ENCODE data around the gene MAST4. TPM values are rescaled to one million over a fixed set of nuclear protein-coding genes. Genes with fewer than 3 reads are reported as not detected.

MAST4 gene
- total and polyA plus RNA-seq, 2 donors, result 12.9 to 69.1 TPM

- WGBS, result 97% methylated on average over 2 of the region's 2 CpGs
- Histone ChIP-seq H3K4me1 (ENCODE audit: insufficient read depth) (no peaks in the 10 kb centered on the region), H3K4me3 (ENCODE audit: low read depth, low read length) (no peak overlapping the region), H3K36me3 (ENCODE audit: insufficient read depth) (peaks cover 2% of the 10 kb centered on the region), H3K27ac (ENCODE audit: low read depth) (no peak overlapping the region)
- DNase-seq (ENCODE audit: extremely low spot score), result no peak
Measured at GRCh38 chr5:67143549-67143948, 547.4 kb downstream of the MAST4 start.

GRCh38 chr5:67144183-67144639 is 548.0 kb downstream of the MAST4 start:
- Histone ChIP-seq H3K4me1 (ENCODE audit: insufficient read depth) (no peaks in the 10 kb centered on the region), H3K36me3 (ENCODE audit: insufficient read depth) (peaks cover 2% of the 10 kb centered on the region), H3K4me3 (ENCODE audit: low read depth, low read length) (no peak overlapping the region), H3K27ac (ENCODE audit: low read depth) (no peak overlapping the region)
- WGBS, result 97% methylated on average over 2 of the region's 2 CpGs
- no peak for DNase-seq (ENCODE audit: extremely low spot score)

- WGBS, result 80% methylated on average over 1 of the region's 1 CpG
- DNase-seq (ENCODE audit: extremely low spot score), result no peak
- Histone ChIP-seq H3K4me1 (ENCODE audit: insufficient read depth) (no peaks in the 10 kb centered on the region), H3K27ac (ENCODE audit: low read depth) (no peak overlapping the region), H3K36me3 (ENCODE audit: insufficient read depth) (peaks cover 2% of the 10 kb centered on the region), H3K4me3 (ENCODE audit: low read depth, low read length) (no peak overlapping the region)
Measured at GRCh38 chr5:67146574-67146973, 550.4 kb downstream of the MAST4 start.

- Histone ChIP-seq H3K27ac (ENCODE audit: low read depth) (no peak overlapping the region), H3K4me1 (ENCODE audit: insufficient read depth) (no peaks in the 10 kb centered on the region), H3K36me3 (ENCODE audit: insufficient read depth) (peaks cover 2% of the 10 kb centered on the region), H3K4me3 (ENCODE audit: low read depth, low read length) (no peak overlapping the region)
- 91% methylated on average over 4 of the region's 4 CpGs for WGBS
- DNase-seq (ENCODE audit: extremely low spot score), result no peak
Measured at GRCh38 chr5:67146981-67147380, 550.8 kb downstream of the MAST4 start.

- DNase-seq (ENCODE audit: extremely low spot score), result no peak
- H3K27ac ChIP-seq (ENCODE audit: low read depth), result no peak overlapping the region
- H3K4me3 ChIP-seq (ENCODE audit: low read depth, low read length), result no peak overlapping the region
- no peaks in the 10 kb centered on the region for H3K4me1 ChIP-seq (ENCODE audit: insufficient read depth)
- 98% methylated on average over 3 of the region's 3 CpGs for WGBS
- peaks cover 2% of the 10 kb centered on the region for H3K36me3 ChIP-seq (ENCODE audit: insufficient read depth)
Measured at GRCh38 chr5:67147760-67148159, 551.6 kb downstream of the MAST4 start.

- DNase-seq (ENCODE audit: extremely low spot score), result no peak
- Histone ChIP-seq H3K4me1 (ENCODE audit: insufficient read depth) (no peaks in the 10 kb centered on the region), H3K36me3 (ENCODE audit: insufficient read depth) (peaks cover under 1% of the 10 kb centered on the region), H3K27ac (ENCODE audit: low read depth) (no peak overlapping the region), H3K4me3 (ENCODE audit: low read depth, low read length) (peak overlapping the region; percentile 8)
- WGBS, result 40% methylated on average over 14 of the region's 14 CpGs
Measured at GRCh38 chr5:67149057-67149950, 553.1 kb downstream of the MAST4 start.

GRCh38 chr5:67149951-67150523 is 553.8 kb downstream of the MAST4 start:
- no peak overlapping the region for H3K4me3 ChIP-seq (ENCODE audit: low read depth, low read length)
- no peaks in the 10 kb centered on the region for H3K36me3 ChIP-seq (ENCODE audit: insufficient read depth)
- no peak overlapping the region for H3K27ac ChIP-seq (ENCODE audit: low read depth)

GRCh38 chr5:67152400-67152799 is 556.2 kb downstream of the MAST4 start:
- Histone ChIP-seq H3K4me3 (ENCODE audit: low read depth, low read length) (no peak overlapping the region), H3K4me1 (ENCODE audit: insufficient read depth) (no peaks in the 10 kb centered on the region), H3K36me3 (ENCODE audit: insufficient read depth) (no peaks in the 10 kb centered on the region), H3K27ac (ENCODE audit: low read depth) (no peak overlapping the region)
- 93% methylated on average over 6 of the region's 6 CpGs for WGBS
- DNase-seq (ENCODE audit: extremely low spot score), result no peak

More at GRCh38 chr5:67149951-67150523, 553.8 kb downstream of the MAST4 start:
- DNase-seq (ENCODE audit: extremely low spot score), result no peak
- 61% methylated on average over 1 of the region's 1 CpG for WGBS
- H3K4me1 ChIP-seq (ENCODE audit: insufficient read depth), result no peaks in the 10 kb centered on the region

- H3K4me3 ChIP-seq (ENCODE audit: low read depth, low read length), result no peak overlapping the region
- DNase-seq (ENCODE audit: extremely low spot score), result no peak
- no peaks in the 10 kb centered on the region for H3K4me1 ChIP-seq (ENCODE audit: insufficient read depth)
- no peaks in the 10 kb centered on the region for H3K36me3 ChIP-seq (ENCODE audit: insufficient read depth)
- 83% methylated on average over 2 of the region's 2 CpGs for WGBS
- H3K27ac ChIP-seq (ENCODE audit: low read depth), result no peak overlapping the region
Measured at GRCh38 chr5:67153292-67153691, 557.1 kb downstream of the MAST4 start.

GRCh38 chr5:67154556-67155206 is 558.5 kb downstream of the MAST4 start:
- Histone ChIP-seq H3K27ac (ENCODE audit: low read depth) (no peak overlapping the region), H3K4me3 (ENCODE audit: low read depth, low read length) (no peak overlapping the region), H3K4me1 (ENCODE audit: insufficient read depth) (no peaks in the 10 kb centered on the region), H3K36me3 (ENCODE audit: insufficient read depth) (no peaks in the 10 kb centered on the region)
- 71% methylated on average over 5 of the region's 5 CpGs for WGBS
- DNase-seq (ENCODE audit: extremely low spot score), result no peak

- Histone ChIP-seq H3K36me3 (ENCODE audit: insufficient read depth) (no peaks in the 10 kb centered on the region), H3K4me1 (ENCODE audit: insufficient read depth) (no peaks in the 10 kb centered on the region), H3K4me3 (ENCODE audit: low read depth, low read length) (no peak overlapping the region), H3K27ac (ENCODE audit: low read depth) (no peak overlapping the region)
- WGBS, result 60% methylated on average over 5 of the region's 5 CpGs
- no peak for DNase-seq (ENCODE audit: extremely low spot score)
Measured at GRCh38 chr5:67156976-67157583, 560.9 kb downstream of the MAST4 start.

GRCh38 chr5:67160272-67160671 is 564.1 kb downstream of the MAST4 start:
- DNase-seq (ENCODE audit: extremely low spot score), result no peak
- H3K4me1 ChIP-seq (ENCODE audit: insufficient read depth), result no peaks in the 10 kb centered on the region
- 89% methylated on average over 3 of the region's 3 CpGs for WGBS
- peaks cover 6% of the 10 kb centered on the region for H3K36me3 ChIP-seq (ENCODE audit: insufficient read depth)
- H3K27ac ChIP-seq (ENCODE audit: low read depth), result no peak overlapping the region
- H3K4me3 ChIP-seq (ENCODE audit: low read depth, low read length), result no peak overlapping the region

- Histone ChIP-seq H3K4me1 (ENCODE audit: insufficient read depth) (no peaks in the 10 kb centered on the region), H3K27ac (ENCODE audit: low read depth) (no peak overlapping the region), H3K4me3 (ENCODE audit: low read depth, low read length) (no peak overlapping the region), H3K36me3 (ENCODE audit: insufficient read depth) (peaks cover 6% of the 10 kb centered on the region)
- peak; percentile 61 for DNase-seq (ENCODE audit: extremely low spot score)
- 46% methylated on average over 3 of the region's 3 CpGs for WGBS
Measured at GRCh38 chr5:67160985-67161384, 564.8 kb downstream of the MAST4 start.

Measured in urinary bladder (tissue), 4 donors.